Caco-2 (cell line): ENCODE measurements around the gene CTDSPL2. TPM values are rescaled to one million over a fixed set of nuclear protein-coding genes. Genes with fewer than 3 reads are reported as not detected.
"Not testable (repeated sequence)": the region's sequence is repeated elsewhere in the genome, so short reads cannot be mapped to it uniquely, and the experiment has no call there.

Source experiments
- BruUV-seq: library from RNA; stranded (reverse); fragments of 400-500 nt; replicated peaks from 2 replicates; lab custom pipeline; 2021; lab: Mats Ljungman, UMichigan
- CTCF ChIA-PET: fragments of 300-600 bp; sonication (Branson Sonifier 250); formaldehyde crosslinking; loops from one replicate; lab custom pipeline; 2022; ENCODE audit warnings: antibody characterized with exemption; lab: Charles Lee
- POLR2A ChIA-PET: fragments of 300-600 bp; sonication (Branson Sonifier 250); formaldehyde crosslinking; loops from one replicate; lab custom pipeline; 2022; ENCODE audit warnings: antibody characterized with exemption; lab: Charles Lee
- DNase-seq, 2 experiments: peaks; one replicate each; pipeline versions ENCODE4 v3.0.0 to v3.0.0-alpha.2; 2020 to 2022
- H3K27me3 ChIP-seq: replicated peaks from 2 replicates; pipeline ENCODE4 v1.6.0; 2011; ENCODE audit warnings: low read length; ENCODE audit not compliant: control insufficient read depth, insufficient read depth
- H3K36me3 ChIP-seq: 2 replicates; pipeline ENCODE4 v1.5.1; 2011; ENCODE audit warnings: low read length; ENCODE audit not compliant: control insufficient read depth, insufficient read depth
- H3K4me1 ChIP-seq: fragments of 250-450 bp; sonication (Bioruptor Pico); 2 replicates; pipeline ENCODE4 v1.5.1; 2020; ENCODE audit warnings: mild to moderate bottlenecking
- H3K4me3 ChIP-seq: 2 replicates; pipeline ENCODE4 v1.5.1; 2011; ENCODE audit warnings: low read depth, mild to moderate bottlenecking, control low read depth, low read length
- H3K9me3 ChIP-seq: fragments of 250-450 bp; sonication (Bioruptor Pico); 2 replicates; pipeline ENCODE4 v1.5.1; 2020; ENCODE audit warnings: mild to moderate bottlenecking, moderate library complexity
- H3K27ac Mint-ChIP-seq: one replicate; pipeline ENCODE4 v1.8.0; 2022; ENCODE audit warnings: mixed read lengths; ENCODE audit not compliant: unreplicated experiment
- H3K27me3 Mint-ChIP-seq: one replicate; pipeline ENCODE4 v1.8.0; 2022; ENCODE audit warnings: mixed read lengths; ENCODE audit not compliant: insufficient read depth, unreplicated experiment
- H3K36me3 Mint-ChIP-seq: one replicate; pipeline ENCODE4 v1.8.0; 2022; ENCODE audit warnings: mild to moderate bottlenecking, mixed read lengths; ENCODE audit not compliant: insufficient read depth, unreplicated experiment
- H3K4me1 Mint-ChIP-seq: one replicate; pipeline ENCODE4 v1.8.0; 2022; ENCODE audit warnings: low read depth, mixed read lengths; ENCODE audit not compliant: unreplicated experiment
- H3K4me3 Mint-ChIP-seq: one replicate; pipeline ENCODE4 v1.8.0; 2022; ENCODE audit warnings: mild to moderate bottlenecking, moderate library complexity, mixed read lengths; ENCODE audit not compliant: unreplicated experiment
- H3K9me3 Mint-ChIP-seq: one replicate; pipeline ENCODE4 v1.8.0; 2022; ENCODE audit warnings: mixed read lengths; ENCODE audit not compliant: unreplicated experiment
- intact Hi-C: fragments of 100-400 bp; cut with micrococcal nuclease; formaldehyde crosslinking; loops from one replicate; pipeline ENCODE4 v1.10.0; 2022; ENCODE audit not compliant: unreplicated experiment
- total RNA-seq: library from RNA; stranded (reverse); gene quantifications from 2 replicates; pipeline ENCODE4 v1.2.3, GENCODE V29; 2022
- TF ChIP-seq, protein P1 (sequence below), 2 experiments: fragments of 200-600 bp in 1 of 2; IDR thresholded peaks; 1 replicate in 1 of 2; 2 replicates in 1 of 2; pipeline versions ENCODE4 v1.5.1 to v1.8.0; 2011 to 2022; ENCODE audit warnings: antibody characterized with exemption in 1 of 2, control low read depth in 1 of 2, inconsistent platforms in 1 of 2, low read depth in 1 of 2, low read length in 1 of 2, mild to moderate bottlenecking in 1 of 2, moderate library complexity in 1 of 2; ENCODE audit not compliant: insufficient read depth in 1 of 2, severe bottlenecking in 1 of 2, unreplicated experiment in 1 of 2

CTDSPL2 gene
- total RNA-seq, 1 experiment from 2014 or later: 60.8 TPM

DNA sequence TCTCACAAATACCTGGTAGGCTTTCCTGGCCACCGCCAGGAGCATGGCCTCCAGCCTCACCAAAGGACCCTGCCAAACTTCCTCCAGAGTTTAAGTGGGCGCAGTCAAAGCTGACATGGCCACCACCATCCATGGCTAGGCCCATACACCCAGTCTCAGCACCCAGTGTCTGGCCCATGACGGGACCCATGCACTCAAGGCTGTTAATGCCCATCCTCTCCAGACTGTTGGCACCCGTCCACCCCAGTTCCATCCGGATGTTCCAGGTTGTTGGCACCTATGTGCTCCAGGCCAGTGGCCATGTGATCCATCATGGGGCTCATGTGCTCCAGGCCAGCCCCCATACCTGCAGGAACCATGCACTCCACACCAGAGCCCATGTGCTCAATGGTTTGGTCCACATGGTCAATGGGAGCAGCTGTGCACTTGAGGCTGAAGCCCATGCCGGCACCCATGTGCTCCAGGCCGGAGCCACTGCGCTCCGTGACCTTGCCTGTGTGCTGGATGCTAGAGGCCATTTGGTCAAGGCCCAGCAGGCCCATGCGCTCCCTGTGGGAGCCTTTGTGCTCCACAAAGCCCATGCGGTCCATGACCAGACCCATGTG, 20.4 kb downstream of the CTDSPL2 start:
- intact Hi-C loops: no loop called here
- H3K9me3 Mint-ChIP-seq: no peaks in the 10 kb centered on the region
- no peak overlapping the region for H3K4me3 Mint-ChIP-seq
- no peak overlapping the region for H3K27ac Mint-ChIP-seq
- H3K4me3 ChIP-seq: no peak overlapping the region
- CTCF ChIA-PET: no interaction called here
- no peaks in the 10 kb centered on the region for H3K4me1 Mint-ChIP-seq
- H3K36me3 ChIP-seq: peaks cover 2% of the 10 kb centered on the region; the same call in 1 of the 2 replicates
- no peaks in the 10 kb centered on the region for H3K27me3 ChIP-seq
- H3K4me1 ChIP-seq: no peaks in the 10 kb centered on the region
- POLR2A ChIA-PET: no interaction called here
- DNase-seq: no peak
- TF ChIP-seq, protein P1, sequence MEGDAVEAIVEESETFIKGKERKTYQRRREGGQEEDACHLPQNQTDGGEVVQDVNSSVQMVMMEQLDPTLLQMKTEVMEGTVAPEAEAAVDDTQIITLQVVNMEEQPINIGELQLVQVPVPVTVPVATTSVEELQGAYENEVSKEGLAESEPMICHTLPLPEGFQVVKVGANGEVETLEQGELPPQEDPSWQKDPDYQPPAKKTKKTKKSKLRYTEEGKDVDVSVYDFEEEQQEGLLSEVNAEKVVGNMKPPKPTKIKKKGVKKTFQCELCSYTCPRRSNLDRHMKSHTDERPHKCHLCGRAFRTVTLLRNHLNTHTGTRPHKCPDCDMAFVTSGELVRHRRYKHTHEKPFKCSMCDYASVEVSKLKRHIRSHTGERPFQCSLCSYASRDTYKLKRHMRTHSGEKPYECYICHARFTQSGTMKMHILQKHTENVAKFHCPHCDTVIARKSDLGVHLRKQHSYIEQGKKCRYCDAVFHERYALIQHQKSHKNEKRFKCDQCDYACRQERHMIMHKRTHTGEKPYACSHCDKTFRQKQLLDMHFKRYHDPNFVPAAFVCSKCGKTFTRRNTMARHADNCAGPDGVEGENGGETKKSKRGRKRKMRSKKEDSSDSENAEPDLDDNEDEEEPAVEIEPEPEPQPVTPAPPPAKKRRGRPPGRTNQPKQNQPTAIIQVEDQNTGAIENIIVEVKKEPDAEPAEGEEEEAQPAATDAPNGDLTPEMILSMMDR (IDR thresholded peaks at IDR 0.05; ENCODE audit: insufficient read depth in 1 of 2, low read depth in 1 of 2, low read length in 1 of 2, severe bottlenecking in 1 of 2, unreplicated experiment in 1 of 2): no peak
- H3K27me3 Mint-ChIP-seq: no peaks in the 10 kb centered on the region
- H3K9me3 ChIP-seq: no peaks in the 10 kb centered on the region
- peaks cover 7% of the 10 kb centered on the region for H3K36me3 Mint-ChIP-seq
- BruUV-seq: no TSS peak

DNA sequence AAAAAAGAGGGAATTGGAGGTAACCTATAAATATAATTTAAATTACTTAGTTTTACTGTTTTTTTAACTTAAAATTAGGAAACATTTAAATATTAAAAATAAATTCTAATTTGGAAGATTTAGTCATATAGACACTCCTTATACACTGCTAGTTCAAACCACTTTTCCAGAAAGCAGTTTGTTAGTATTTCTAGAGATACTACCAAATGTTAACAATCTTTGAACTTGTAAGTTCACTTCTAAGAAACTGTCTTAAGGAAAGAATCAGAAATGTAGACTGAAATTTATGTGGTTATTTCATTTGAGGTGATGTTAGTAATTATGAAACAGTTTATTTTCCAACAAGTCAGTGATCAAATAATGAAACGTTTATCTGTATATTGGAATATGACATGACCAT, 22.7 kb downstream of the CTDSPL2 start:
- Mint-ChIP-seq H3K4me3 (no peak overlapping the region), H3K27me3 (no peaks in the 10 kb centered on the region), H3K9me3 (no peaks in the 10 kb centered on the region), H3K36me3 (peaks cover 7% of the 10 kb centered on the region), H3K27ac (no peak overlapping the region), H3K4me1 (no peaks in the 10 kb centered on the region)
- no TSS peak for BruUV-seq
- no peaks in the 10 kb centered on the region for H3K4me1 ChIP-seq
- POLR2A ChIA-PET: no interaction called here
- no peak for DNase-seq
- H3K9me3 ChIP-seq: no peaks in the 10 kb centered on the region
- H3K4me3 ChIP-seq: no peak overlapping the region
- TF ChIP-seq, protein P1 (IDR thresholded peaks at IDR 0.05; ENCODE audit: insufficient read depth in 1 of 2, low read depth in 1 of 2, low read length in 1 of 2, severe bottlenecking in 1 of 2, unreplicated experiment in 1 of 2): no peak
- intact Hi-C loops: no loop called here
- no peaks in the 10 kb centered on the region for H3K27me3 ChIP-seq
- CTCF ChIA-PET: no interaction called here
- H3K36me3 ChIP-seq: peaks cover 2% of the 10 kb centered on the region; the same call in 1 of the 2 replicates

GRCh38 chr15:44453578-44454283, 26.3 kb downstream of the CTDSPL2 start:
- H3K36me3 Mint-ChIP-seq, CTCF ChIA-PET, H3K27me3 ChIP-seq, H3K4me3 Mint-ChIP-seq, H3K27ac Mint-ChIP-seq, H3K9me3 ChIP-seq, H3K4me1 ChIP-seq, DNase-seq, intact Hi-C loops, H3K36me3 ChIP-seq, H3K4me3 ChIP-seq, POLR2A ChIA-PET, BruUV-seq, H3K4me1 Mint-ChIP-seq, H3K27me3 Mint-ChIP-seq, H3K9me3 Mint-ChIP-seq: not testable (repeated sequence)
